GM12875 (cell line): Measurements from ENCODE around the gene GRK5.

Source experiments
- H3K4me3 ChIP-seq: one replicate; pipeline ENCODE4 v1.5.1; 2011; ENCODE audit warnings: low read depth, low read length, control low read depth
- TF ChIP-seq, protein P1 (sequence below): IDR thresholded peaks from 2 replicates; pipeline ENCODE4 v1.5.1; 2011; ENCODE audit warnings: low read depth, mild to moderate bottlenecking, control low read depth, inconsistent platforms, low read length, moderate library complexity, borderline replicate concordance; ENCODE audit not compliant: insufficient read depth

GRK5 gene

DNA sequence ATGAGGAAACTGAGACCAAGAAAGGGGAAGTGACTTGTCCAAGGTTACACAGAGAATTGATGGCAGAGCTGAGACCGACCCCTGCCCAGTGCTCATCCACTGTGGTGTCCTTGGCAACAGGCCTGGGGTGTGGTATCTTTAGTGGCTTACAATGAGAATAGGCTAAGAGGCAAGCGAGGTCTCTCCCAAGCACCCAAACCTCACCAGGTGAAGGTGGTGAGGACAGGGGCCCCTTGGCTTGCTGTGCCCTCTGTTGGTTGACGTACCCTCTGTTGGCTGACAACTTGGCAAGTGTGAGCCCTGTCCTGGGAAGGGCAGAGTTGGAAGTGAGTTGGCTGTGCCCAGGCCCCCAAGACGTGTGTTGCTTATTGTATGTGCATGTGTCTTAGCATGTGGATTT is 166.9 kb downstream of the GRK5 start:
- H3K4me3 ChIP-seq, result no peak overlapping the region
- TF ChIP-seq, protein P1, sequence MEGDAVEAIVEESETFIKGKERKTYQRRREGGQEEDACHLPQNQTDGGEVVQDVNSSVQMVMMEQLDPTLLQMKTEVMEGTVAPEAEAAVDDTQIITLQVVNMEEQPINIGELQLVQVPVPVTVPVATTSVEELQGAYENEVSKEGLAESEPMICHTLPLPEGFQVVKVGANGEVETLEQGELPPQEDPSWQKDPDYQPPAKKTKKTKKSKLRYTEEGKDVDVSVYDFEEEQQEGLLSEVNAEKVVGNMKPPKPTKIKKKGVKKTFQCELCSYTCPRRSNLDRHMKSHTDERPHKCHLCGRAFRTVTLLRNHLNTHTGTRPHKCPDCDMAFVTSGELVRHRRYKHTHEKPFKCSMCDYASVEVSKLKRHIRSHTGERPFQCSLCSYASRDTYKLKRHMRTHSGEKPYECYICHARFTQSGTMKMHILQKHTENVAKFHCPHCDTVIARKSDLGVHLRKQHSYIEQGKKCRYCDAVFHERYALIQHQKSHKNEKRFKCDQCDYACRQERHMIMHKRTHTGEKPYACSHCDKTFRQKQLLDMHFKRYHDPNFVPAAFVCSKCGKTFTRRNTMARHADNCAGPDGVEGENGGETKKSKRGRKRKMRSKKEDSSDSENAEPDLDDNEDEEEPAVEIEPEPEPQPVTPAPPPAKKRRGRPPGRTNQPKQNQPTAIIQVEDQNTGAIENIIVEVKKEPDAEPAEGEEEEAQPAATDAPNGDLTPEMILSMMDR, result no peak

DNA sequence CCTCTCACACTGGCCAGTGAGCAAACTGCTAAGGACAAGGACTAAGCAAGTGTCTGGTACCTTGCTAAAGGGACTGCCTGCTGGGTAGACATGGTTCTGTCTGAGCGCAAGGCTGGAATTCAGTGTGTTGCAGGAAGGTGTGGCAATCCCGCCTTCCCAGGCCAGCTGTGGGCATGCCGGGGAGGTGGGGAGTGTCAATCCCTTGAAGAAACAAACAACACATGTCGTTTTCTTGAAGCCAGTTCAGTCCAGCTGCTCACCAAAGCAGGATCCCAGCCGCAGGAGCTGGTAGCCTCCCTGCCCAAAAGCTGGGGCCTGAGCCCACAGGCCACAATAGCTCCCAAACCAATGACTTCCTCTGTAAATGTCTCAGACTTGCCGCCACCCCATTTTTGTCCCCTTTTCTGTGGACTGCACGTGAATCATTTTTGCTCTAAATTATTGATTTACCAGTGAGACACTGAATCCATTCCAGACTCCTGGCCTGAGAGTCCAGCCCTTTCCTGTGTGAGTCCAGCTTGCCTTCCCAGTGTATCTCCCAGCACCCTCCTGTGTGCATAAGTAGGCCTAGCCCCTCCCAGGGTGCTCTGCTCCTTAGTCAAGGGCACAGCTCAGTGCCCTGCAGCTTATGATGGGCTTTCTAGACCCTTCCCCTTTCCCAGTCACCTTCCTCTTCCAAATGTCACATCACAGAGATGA is 168.4 kb downstream of the GRK5 start:
- TF ChIP-seq, protein P1, result no peak
- H3K4me3 ChIP-seq, result no peak overlapping the region

DNA sequence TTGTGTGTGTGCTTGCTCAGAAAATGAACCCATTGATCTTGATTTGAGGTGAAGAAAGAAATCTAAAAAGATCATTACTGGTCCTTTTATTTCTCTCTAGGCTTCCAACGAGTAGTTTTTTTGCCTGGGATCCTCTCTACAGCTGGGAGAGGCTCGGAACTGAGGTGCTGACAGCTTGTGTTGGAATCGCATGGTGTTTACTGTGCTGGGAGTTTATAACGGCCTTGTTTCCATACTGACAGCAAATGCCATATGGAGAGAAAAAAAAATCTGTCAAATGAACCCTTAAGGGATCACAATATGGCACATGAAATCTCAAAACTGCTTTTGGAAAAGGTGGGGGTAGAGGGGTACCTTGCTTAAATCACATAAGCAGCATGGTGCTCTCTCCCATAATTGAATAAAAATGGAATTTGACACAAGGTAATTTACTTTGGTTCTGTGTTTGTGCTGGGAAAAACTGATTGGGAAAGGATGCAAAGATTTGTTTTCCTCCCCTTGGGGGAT is 170.1 kb downstream of the GRK5 start:
- no peak overlapping the region for H3K4me3 ChIP-seq
- TF ChIP-seq, protein P1, result no peak

DNA sequence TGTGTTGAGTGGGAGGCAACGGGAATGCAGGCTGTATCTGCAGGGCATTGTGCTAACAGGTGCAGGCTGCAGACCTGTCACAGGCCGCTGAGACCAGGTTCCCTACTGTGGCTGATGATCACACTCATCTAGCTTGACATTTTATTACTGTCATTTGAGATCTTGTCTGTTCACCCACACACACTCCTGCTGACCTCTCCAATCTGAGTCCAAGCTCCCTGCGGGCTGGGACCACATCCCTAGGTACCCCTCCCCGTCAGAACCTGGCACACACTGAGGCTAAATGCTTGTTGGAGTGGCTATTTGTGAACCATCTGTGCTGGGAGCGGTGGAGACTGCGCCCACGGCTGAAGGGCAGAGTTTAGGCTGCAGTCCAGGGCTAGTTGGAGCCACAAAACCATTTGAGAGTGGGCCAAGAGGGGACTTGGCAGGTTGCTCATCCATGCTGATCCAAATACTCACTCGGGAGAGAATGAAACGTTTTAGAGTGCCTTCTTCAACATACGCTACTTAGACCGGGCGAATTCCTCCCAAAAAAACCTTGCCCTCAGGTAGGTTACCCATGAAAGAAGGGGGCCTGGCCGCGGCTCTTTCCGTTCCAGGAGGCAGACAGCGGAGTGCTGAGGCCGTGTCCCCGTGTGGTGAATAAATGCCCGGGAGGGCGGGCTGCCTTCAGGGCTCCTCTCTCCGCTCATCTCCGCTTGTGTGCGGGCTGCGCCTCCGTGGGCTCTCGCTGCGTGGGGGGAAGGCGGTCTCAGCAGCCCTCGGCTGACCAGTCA is 170.8 kb downstream of the GRK5 start:
- no peak overlapping the region for H3K4me3 ChIP-seq
- TF ChIP-seq, protein P1, result no peak

DNA sequence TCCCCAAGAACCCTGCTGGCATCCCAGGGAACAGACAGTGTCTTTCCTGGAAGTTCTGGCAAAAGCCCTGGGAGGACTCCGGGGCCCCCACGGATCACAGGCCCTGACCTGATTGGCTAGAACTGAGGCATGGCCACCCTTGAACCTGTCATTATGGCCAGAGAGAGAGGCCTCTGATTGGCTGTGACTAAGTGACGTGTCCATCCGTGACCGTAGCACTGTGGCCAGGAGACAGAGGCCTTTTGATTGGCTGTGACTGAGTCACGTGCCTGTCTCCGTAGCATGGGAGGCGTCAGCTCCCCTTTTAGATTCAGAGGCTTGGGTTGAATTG is 171.3 kb downstream of the GRK5 start:
- no peak overlapping the region for H3K4me3 ChIP-seq
- TF ChIP-seq, protein P1, result no peak

DNA sequence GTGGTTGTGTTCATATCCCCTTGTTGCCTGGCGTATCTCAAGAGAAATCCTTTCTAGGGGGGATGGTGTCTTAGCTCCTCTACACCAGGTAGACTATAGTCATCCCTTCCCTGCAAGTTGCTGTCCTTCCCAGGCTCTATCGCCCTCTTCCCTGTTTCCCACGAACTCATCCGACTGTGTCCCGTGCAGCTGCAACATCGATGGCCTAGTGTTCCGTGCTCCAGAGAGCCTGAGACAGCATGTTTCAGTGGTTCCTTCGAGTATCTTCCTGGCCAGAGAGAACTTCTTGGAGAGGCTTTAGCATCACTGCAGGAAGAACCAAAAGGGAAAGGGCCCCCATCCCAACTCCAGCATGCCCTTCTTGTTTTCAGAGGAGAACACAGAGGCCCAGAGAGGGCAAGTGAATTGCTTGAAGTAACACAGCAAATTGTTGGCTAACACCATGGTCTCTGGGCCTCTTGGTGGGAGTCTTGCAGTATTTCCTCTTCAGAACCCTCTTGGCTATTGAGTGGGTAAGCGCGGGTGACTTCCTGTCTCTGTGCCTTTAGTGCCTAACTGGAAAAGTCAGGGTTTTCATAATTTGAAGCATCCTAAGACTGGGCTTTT is 172.2 kb downstream of the GRK5 start:
- no peak overlapping the region for H3K4me3 ChIP-seq
- TF ChIP-seq, protein P1, result no peak
